GM10248 (cell line): Measurements from ENCODE around the gene SSPN.

Experiments used
- CTCF ChIA-PET: fragments of 300-600 bp; sonication (Branson Sonifier 250); formaldehyde crosslinking; extraction: SDS; loops from one replicate; lab custom pipeline; 2021; ENCODE audit warnings: antibody characterized with exemption; lab: Yijun Ruan, JAX
- POLR2A ChIA-PET: fragments of 350-650 bp; sonication (Branson Sonifier 250); formaldehyde crosslinking; extraction: SDS; loops from one replicate; lab custom pipeline; 2020; ENCODE audit warnings: antibody characterized with exemption; lab: Yijun Ruan, JAX
- DNase-seq: peaks from one replicate; pipeline ENCODE4 v3.0.0; 2012; ENCODE audit errors: extremely low spot score
- TF ChIP-seq, protein P1 (sequence below): IDR thresholded peaks from 2 replicates; pipeline ENCODE4 v1.5.1; 2012; ENCODE audit warnings: mild to moderate bottlenecking, low read depth; ENCODE audit errors: extremely low read depth, missing control alignments, control extremely low read depth

Gene SSPN

DNA sequence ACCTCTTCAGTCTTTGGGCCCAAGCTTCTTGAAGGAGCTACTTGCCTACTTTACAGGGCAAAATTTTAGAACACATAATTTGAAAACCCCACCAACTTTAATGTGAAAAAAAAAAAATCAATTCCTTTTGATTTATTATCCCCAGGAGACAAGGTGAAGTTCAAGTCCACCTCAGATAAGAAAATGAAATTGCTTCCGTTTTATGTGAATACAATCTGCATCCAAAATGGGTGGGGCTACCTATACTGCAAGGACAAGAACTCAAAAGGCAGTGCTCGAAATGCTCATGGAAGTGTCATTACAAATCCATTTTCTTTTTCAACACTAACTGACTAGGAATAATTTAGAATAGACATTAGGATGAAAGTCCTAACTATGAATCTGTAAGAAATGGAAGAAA is 45.7 kb downstream of the SSPN start:
- TF ChIP-seq, protein P1, sequence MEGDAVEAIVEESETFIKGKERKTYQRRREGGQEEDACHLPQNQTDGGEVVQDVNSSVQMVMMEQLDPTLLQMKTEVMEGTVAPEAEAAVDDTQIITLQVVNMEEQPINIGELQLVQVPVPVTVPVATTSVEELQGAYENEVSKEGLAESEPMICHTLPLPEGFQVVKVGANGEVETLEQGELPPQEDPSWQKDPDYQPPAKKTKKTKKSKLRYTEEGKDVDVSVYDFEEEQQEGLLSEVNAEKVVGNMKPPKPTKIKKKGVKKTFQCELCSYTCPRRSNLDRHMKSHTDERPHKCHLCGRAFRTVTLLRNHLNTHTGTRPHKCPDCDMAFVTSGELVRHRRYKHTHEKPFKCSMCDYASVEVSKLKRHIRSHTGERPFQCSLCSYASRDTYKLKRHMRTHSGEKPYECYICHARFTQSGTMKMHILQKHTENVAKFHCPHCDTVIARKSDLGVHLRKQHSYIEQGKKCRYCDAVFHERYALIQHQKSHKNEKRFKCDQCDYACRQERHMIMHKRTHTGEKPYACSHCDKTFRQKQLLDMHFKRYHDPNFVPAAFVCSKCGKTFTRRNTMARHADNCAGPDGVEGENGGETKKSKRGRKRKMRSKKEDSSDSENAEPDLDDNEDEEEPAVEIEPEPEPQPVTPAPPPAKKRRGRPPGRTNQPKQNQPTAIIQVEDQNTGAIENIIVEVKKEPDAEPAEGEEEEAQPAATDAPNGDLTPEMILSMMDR, result no peak
- DNase-seq, result no peak
- ChIA-PET CTCF (interaction anchor here (1.1 to 1.2 kb wide), 2 partner anchors 11 to 23 kb away, joined by 4 read pairs; no protein-coding TSS in a partner anchor), POLR2A (no interaction called here)

GRCh38 chr12:26242683-26243082 is 47.3 kb downstream of the SSPN start:
- CTCF ChIA-PET, result interaction anchor here (1.0 kb wide), 1 partner anchor 13 kb away, joined by 3 read pairs; no protein-coding TSS in a partner anchor
- TF ChIP-seq, protein P1, result no peak
- no peak for DNase-seq
- POLR2A ChIA-PET, result no interaction called here

GRCh38 chr12:26244503-26244902 is 49.1 kb downstream of the SSPN start:
- no peak for DNase-seq
- POLR2A ChIA-PET, result no interaction called here
- TF ChIP-seq, protein P1, result no peak
- CTCF ChIA-PET, result no interaction called here

DNA sequence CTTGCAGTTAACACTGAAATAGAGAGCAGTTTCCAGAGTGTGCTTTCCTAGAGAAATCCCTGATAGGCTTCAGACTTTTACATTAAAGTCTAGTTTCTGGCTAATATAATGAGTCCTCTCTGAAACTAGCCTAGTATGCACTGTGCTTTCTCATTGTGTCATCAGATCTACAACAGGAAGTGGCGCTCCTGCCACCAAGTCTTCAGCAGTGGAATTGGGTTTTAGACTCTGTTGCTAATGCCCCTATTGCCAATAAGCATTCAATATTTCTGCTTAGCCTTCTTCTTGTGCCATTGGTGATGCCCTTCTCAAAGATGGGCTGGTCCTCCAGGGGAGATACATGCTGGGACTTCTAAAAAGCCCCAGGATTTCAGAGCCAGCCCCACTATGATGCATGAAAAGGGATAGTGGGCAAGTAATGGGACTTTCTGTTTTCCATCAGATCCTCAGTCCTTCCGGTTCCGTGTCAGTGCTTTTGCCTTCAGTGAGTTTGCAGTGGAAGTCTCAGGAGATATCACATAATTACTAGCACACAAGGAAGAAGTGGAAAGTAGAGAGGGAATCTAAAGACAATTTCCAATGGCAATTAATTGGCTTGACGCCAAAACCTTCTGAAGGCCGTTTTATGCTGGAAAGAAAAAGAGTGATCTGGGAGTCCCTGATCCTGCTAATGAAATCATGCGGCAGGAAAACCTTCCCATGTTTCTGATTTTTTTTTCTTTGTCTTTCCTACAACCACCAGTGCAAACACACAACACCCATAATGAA is 50.0 kb downstream of the SSPN start:
- DNase-seq, result no peak
- ChIA-PET CTCF (no interaction called here), POLR2A (no interaction called here)
- TF ChIP-seq, protein P1, result no peak

GRCh38 chr12:26246483-26247164 is 51.3 kb downstream of the SSPN start:
- ChIA-PET CTCF (interaction anchor here (1.2 to 1.3 kb wide), 2 partner anchors 17 to 25 kb away, joined by 3 to 4 read pairs; no protein-coding TSS in a partner anchor), POLR2A (no interaction called here)
- TF ChIP-seq, protein P1, result no peak
- DNase-seq, result no peak

DNA sequence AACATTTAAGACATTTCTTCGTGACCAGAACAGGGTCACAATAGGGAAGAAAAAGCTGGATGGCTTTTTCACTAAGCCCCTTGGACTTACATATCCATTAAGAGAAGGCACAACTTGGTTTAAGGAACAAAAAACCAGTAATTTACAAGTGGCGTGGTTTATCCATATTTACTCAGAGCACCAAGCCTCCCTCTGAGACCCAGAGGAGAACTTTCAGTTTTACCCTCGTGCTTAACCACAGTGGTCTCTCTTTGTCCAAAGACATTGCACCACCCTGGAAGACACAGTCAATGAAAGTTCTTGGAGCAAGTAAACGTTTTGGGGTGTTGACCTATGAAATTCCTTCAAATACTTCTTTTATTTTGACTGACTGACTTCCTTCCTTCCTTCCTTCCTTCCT is 52.5 kb downstream of the SSPN start:
- CTCF ChIA-PET, result interaction anchor here (1.1 kb wide), 1 partner anchor 10 kb away, joined by 3 read pairs; no protein-coding TSS in a partner anchor
- TF ChIP-seq, protein P1, result no peak
- POLR2A ChIA-PET, result no interaction called here
- DNase-seq, result no peak
